HG03565 (cell line): Measurements from ENCODE around the gene ZSCAN10.

Experiments
- ATAC-seq: cut with Tn5 transposase; IDR thresholded peaks from one replicate; pipeline ENCODE4 v1.9.1; 2021; ENCODE audit warnings: mild to moderate bottlenecking, moderate library complexity; ENCODE audit not compliant: unreplicated experiment

The ZSCAN10 gene

GRCh38 chr16:3049921-3050481 lies 49.1 kb downstream of the ZSCAN10 start:
- no peak for ATAC-seq

- ATAC-seq, result no peak
Measured at GRCh38 chr16:3047387-3047720, 51.7 kb downstream of the ZSCAN10 start.

- ATAC-seq, result no peak
Measured at GRCh38 chr16:3046641-3047386, 52.3 kb downstream of the ZSCAN10 start.

- ATAC-seq, result no peak
Measured at GRCh38 chr16:3045758-3046640, 53.1 kb downstream of the ZSCAN10 start, which contains the start of gene MMP25. Gene MMP25, plus strand, starts transcription at chr16:3046561. Its CDS starts 357 bp downstream, at chr16:3046918.

- ATAC-seq, result no peak
Measured at GRCh38 chr16:3044708-3045107, 54.4 kb downstream of the ZSCAN10 start.

GRCh38 chr16:3042376-3042775 lies 56.7 kb downstream of the ZSCAN10 start:
- ATAC-seq, result no peak

GRCh38 chr16:3038896-3039295 lies 60.2 kb downstream of the ZSCAN10 start:
- no peak for ATAC-seq
